ENCODE results near the gene ITPRIP.

ITPRIP gene

GRCh38 chr10:104328896-104329710 lies 9.2 kb downstream of the ITPRIP start (continued):
- TF ChIP-seq ZNF341 (tag by site-specific recombination; IDR thresholded peaks at IDR 0.05; ENCODE audit: low read depth) (no peak), INSM2 (tag by site-specific recombination; IDR thresholded peaks at IDR 0.05) (peak; percentile 96), ZNF544 (tag by site-specific recombination; IDR thresholded peaks at IDR 0.05) (no peak), ZBTB48 (tag by site-specific recombination; IDR thresholded peaks at IDR 0.05) (peak; percentile 49; the same call in 1 of the 2 replicates), ZNF555 (tag by site-specific recombination; conservative IDR thresholded peaks at IDR 0.05) (no peak), ZNF830 (tag by site-specific recombination; IDR thresholded peaks at IDR 0.05; ENCODE audit: low read depth) (no peak), PRDM10 (tag by site-specific recombination; IDR thresholded peaks at IDR 0.05) (peak; percentile 75), ZNF645 (tag by site-specific recombination; IDR thresholded peaks at IDR 0.05) (no peak), KLF1 (tag by site-specific recombination; IDR thresholded peaks at IDR 0.05) (no peak), OVOL3 (tag by site-specific recombination; IDR thresholded peaks at IDR 0.05) (0 out of 2 replicates have a peak, but pooled peaks have one; percentile 29), ZNF24 (tag by site-specific recombination; IDR thresholded peaks at IDR 0.05) (peak; percentile 98), MEIS1 (CRISPR knock-in tag; IDR thresholded peaks at IDR 0.05; ENCODE audit: borderline replicate concordance) (no peak), YY2 (tag by site-specific recombination; IDR thresholded peaks at IDR 0.05) (no peak), ZNF18 (tag by site-specific recombination; IDR thresholded peaks at IDR 0.05) (peak; percentile 94), ZNF514 (tag by site-specific recombination; IDR thresholded peaks at IDR 0.05) (no peak), FEZF1 (tag by site-specific recombination; IDR thresholded peaks at IDR 0.05) (peak; percentile 19), EGR2 (tag by site-specific recombination; IDR thresholded peaks at IDR 0.05; ENCODE audit: low read depth) (peak; percentile 58; the same call in 1 of the 2 replicates), ZNF560 (tag by site-specific recombination; IDR thresholded peaks at IDR 0.05; ENCODE audit: borderline replicate concordance) (no peak), ZNF184 (tag by site-specific recombination; IDR thresholded peaks at IDR 0.05) (peak; percentile 77; the same call in 1 of the 2 replicates), ZNF274 (IDR thresholded peaks at IDR 0.05; ENCODE audit: low read length) (no peak), ZNF274 (tag by site-specific recombination; IDR thresholded peaks at IDR 0.05; ENCODE audit: borderline replicate concordance) (no peak), ZNF391 (tag by site-specific recombination; IDR thresholded peaks at IDR 0.05; ENCODE audit: borderline replicate concordance, low read depth) (no peak; the same call in 1 of the 2 replicates), ZNF366 (tag by site-specific recombination; conservative IDR thresholded peaks at IDR 0.05) (peak; percentile 83), ZNF112 (tag by site-specific recombination; IDR thresholded peaks at IDR 0.05) (no peak), ZNF623 (tag by site-specific recombination; IDR thresholded peaks at IDR 0.05) (peak; percentile 43; the same call in 1 of the 2 replicates), ZNF501 (tag by site-specific recombination; IDR thresholded peaks at IDR 0.05) (peak; percentile 46; the same call in 1 of the 2 replicates), KLF9 (tag by site-specific recombination; IDR thresholded peaks at IDR 0.05; ENCODE audit: low read depth) (no peak), ZSCAN5A (tag by site-specific recombination; IDR thresholded peaks at IDR 0.05) (peak; percentile 66; the same call in 1 of the 2 replicates), ZBTB21 (tag by site-specific recombination; IDR thresholded peaks at IDR 0.05) (peak; percentile 99), ZNF510 (tag by site-specific recombination; IDR thresholded peaks at IDR 0.05; ENCODE audit: insufficient replicate concordance) (no peak), ZBTB1 (tag by site-specific recombination; IDR thresholded peaks at IDR 0.05) (peak; percentile 92; the same call in 1 of the 2 replicates)
